Stimulated activated CD8-positive, alpha-beta memory T cell treated with anti-CD3 and anti-CD28 coated beads, Interleukin-4, amount 100 ng/mL, for 24 hours (primary cell): ENCODE data around the gene IFNA5.

Source experiments
- DNase-seq: peaks from one replicate; pipeline ENCODE4 v3.0.0-alpha.2; 2020; ENCODE audit warnings: low read depth

The IFNA5 gene

DNA sequence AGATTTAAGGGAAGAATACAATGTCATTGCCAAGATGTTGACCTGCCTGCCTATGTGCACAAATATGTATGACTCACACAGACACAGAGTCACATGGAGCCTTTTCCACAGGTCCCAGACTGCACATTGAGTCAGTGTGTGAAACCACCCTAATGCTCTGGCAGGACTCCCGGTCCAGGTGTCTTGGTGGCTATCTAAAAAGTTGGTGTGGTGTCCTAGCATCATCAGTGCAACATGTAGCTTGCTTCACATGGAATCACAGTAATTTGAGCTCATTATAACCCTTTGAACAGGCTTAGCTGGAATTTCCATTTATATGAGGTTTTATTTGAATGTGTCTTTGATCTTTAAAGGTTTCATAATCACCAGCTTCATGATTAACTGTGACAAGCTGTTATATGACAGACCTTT, 10.7 kb downstream of the IFNA5 start:
- DNase-seq = no peak

DNA sequence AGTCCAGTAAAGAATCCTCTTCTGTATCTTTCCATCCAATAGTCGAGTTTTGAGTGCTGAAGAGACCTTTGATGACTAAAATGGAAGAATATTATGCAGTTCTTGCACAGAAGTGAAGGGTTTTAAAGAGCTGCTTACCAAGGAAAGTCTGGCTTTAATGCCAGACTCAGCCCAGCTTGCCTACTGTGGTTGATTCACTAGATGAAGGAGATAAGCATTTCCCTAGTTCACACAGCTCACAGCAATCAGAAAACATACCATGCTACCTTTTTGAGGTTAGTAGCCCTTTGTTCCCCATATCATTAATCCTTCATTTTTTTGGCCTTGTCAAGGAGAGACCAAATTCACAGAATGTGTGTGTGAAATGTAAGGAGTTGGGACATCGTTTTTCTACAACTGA, 15.3 kb downstream of the IFNA5 start:
- DNase-seq = no peak

DNA sequence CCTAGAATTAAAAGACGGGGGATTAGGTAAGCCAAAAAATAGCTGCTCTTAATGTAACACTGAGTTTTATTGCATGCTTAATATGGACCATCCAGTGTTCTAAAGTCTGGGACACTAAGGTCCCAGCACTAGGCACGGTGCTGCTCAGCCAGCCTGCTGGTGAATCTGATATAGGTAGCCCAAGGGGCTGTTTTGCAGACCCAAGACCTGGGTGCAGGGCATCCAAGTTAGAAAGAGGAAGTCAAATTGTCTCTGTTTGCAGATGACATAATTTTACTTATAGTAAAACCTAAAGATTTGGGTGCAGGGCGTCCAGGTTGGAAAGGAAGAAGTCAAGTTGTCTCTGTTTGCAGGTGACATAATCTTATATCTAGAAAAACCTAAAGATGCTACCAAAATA, 17.8 kb downstream of the IFNA5 start:
- DNase-seq = no peak

DNA sequence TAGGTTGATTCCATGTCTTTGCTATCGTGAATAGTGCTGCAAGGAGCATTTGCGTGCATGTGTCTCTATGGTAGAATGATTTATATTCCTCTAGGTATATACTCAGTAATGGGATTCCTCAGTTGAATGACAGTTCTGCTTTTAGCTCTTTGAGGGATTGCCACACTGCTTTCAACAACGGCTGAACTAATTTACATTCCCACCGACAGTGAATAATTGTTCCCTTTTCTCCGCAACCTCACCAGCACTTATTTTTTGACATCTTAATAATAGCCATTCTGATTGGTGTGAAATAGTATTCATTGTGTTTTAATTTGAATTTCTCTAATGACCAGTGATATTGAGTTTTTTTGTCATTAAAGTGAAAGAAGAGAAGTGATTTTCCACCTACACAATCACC, 18.5 kb downstream of the IFNA5 start:
- DNase-seq = no peak

DNA sequence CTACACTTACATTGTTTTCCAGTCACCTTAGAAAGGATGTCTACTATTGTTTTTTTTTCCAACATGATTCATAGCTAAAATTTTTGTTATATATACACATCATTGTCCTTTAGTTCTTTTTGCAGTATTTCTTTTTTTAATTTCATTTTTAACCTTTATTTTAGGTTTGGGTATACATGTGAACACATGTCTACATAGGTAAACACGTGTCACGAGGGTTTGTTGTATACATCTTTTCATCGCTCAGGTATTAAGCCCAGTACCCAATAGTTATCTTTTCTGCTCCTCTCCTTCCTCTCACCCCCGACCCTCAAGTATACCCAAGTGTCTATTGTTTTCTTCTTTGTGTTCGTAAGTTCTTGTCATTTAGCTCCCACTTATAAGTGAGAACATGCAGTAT, 19.0 kb downstream of the IFNA5 start:
- DNase-seq = no peak

DNA sequence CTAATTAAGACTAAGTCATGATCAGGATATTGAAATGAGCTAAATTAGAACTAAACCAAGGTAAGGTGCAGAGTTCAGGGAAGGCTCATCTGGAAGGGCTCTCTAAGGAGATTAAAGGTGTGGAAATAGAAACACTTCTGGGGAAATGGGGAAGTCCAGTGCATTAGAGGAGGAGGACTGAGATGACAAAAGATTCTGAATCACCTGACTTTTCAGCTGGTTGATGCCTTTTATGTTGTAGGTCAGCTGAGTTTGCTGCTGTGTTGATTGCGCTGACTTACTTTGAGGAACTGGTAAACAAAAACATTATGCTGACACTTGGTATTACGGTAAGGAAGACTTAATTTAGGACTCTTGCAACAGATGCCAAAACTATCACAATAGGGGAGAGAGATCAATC, 23.8 kb downstream of the IFNA5 start:
- no peak for DNase-seq

DNA sequence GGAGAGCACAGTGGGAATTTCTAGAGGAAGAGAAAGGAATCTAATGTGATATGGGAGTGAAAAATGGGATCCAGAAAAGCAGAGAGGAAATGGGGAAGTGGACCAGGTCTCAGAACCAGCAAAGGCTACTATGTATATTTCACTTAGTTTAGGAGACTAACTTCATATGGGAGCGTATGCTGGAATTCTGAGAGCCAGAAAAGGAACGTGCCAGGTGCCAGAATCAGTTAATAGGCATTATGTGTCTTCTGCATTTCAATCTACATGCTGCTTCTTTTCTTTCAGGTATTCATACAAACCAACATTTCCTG, 36.8 kb downstream of the IFNA5 start:
- no peak for DNase-seq

DNA sequence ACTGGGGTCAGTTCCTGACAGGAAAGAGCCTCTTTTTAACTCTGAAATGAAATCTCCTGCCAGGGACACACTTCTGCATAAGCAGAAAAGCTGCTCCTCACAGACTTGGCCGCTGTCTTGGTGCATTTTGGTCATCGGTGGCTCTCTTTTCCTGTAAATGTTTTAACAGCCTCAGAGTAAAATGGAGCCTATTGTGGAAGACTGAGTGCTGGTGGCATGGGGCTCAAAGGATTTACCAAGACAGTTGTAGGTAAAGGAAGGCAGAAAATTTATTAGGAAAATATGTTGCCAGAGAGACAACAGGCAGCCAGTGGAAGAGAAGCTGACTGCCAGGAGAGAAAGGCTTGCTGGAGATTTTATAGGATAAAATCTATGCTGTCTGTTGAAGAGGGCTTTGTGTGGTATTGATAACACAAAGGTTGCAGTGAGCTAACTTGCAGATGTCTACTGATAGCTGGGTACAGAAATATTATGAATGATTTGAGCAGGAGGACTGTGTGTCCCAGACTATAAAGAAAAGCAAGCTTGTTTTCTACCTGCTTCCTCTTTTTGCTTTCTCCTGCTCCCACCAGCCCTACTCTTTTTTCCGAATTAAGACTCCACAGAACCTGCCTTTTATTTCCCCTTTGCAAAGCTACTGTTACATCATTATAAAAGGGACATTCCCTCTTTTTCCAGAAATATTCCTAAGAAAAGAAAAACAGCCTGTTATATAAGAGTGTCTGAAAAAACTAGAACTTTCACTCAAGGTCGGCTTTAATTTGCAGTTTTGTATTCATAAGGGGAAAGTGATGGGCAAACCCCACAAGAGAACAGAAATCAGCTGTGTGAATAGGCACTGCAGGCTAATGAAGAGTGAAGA, 37.4 kb downstream of the IFNA5 start:
- no peak for DNase-seq

DNA sequence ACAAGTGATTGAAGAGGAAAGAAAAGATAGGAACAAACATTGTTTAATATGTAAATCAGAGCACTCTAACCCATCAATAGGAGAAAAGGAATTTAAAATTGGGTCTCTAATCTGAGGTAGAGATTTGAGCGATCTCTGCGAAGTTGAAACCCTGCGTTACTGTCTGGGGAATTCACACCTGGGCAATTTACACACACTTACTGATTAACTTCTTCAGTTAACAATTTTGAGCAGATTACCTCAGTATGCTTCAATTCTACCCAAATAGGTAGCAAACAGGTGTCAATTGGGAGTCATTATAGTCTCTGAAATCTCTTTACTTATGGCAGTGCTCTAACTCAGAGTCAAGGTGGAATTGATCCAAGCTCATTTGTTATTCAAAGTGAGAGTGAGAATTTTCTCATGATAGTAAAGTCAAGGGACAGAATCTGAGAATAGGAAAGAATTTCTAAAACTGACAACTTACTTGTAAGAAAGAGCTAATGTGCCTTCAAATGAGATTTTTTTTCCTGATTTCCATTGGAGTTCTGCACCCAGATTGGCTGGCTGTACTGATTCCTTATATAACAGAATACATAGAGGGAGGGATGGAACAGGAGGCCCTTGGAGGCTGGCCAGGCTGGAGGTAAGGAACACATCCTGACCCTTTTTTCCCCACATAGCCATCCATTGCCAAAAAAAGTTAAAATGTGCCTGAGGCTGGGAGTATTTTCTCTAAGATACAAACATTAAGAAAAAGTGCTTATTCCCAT, 38.2 kb downstream of the IFNA5 start:
- no peak for DNase-seq

DNA sequence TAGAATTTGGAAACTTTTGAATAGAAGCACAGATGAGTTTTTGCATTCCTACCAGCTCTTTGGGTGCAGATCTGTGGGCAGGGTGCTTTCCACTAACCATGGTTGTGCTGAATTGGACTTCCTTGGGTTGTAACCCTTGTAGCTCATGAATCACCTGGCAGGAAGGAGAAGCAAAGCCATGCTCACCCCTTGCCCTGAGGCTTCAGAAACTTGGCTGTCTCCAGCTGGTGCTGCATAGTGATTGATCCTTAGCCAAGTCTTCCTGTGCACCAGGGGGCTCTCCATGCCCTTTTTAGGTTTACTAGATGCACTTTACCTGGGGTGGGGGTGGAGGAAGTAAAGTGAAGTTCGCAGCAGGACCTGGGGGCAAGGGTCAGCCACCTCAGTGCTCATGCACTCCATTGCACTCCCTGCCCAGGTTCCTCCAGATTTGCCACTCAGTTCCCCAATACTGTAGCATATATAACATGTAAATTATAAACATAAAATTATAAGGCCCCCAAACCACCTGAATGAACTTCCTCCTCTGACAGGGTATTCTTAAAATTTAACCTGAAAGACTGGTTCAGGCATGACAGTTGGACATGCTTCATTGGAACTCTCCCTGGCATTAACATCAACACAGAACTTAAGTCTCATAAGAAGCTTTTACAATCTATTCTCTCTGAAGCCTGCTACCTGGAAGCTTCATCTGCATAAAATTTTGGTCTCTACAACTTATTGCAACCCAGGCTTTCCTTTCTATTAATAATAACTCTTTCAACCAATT, 39.5 kb downstream of the IFNA5 start:
- DNase-seq = no peak

DNA sequence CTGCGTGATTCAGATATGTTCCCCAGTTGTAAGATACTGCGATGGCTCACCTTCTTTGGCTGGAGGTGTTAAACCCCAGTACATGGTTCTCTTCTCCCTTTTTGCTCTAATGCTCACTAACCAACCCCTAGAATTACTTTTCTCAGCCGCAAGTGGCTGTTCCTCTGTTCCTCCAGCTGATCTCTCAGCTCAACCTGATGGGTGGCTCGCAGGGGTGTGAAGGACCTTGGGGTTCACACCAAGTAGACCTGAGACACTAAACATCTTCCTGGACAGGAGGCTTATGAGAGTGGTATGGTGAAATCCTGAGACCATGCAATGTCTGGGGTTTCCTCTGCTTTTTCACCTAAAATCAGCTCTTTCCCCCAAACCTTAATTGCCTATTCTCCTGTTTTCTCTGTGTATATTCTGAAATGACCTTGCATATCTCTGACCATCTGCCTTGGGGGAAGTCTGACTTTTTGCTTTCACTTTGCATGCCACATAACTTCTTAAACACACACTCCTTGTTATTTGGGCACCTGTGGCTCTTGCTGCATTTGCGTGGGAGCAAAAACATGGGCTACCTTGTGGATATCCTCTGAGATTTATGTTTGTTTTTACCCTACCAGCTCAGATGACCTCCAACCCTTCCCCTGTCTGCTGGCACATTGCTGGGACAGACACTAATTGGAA, 49.4 kb downstream of the IFNA5 start:
- DNase-seq = no peak
